ENCODE results near the gene KIF17. TPM values are rescaled to one million over a fixed set of nuclear protein-coding genes. Genes with fewer than 3 reads are reported as not detected.

The KIF17 gene
- total and polyA plus RNA-seq, 8 donors: 0.20 to 1.1 (median 0.69) TPM

GRCh38 chr1:20624709-20625108, 93.1 kb downstream of the KIF17 start:
- no peak for TF ChIP-seq CTCF (IDR thresholded peaks at IDR 0.05)
- FAIRE-seq (no peak), DNase-seq (no peak), ATAC-seq (no peak)
- Histone ChIP-seq H3K27ac (no peak overlapping the region), H3K36me3 (no peaks in the 10 kb centered on the region), H3K4me1 (no peaks in the 10 kb centered on the region), H3K4me3 (no peak overlapping the region), H3K9me3 (no peaks in the 10 kb centered on the region), H3K27me3 (no peaks in the 10 kb centered on the region)
- intact Hi-C loops (cut with DNase I): no loop called here
- 85 to 88% methylated on average over 1 of the region's 1 CpG for WGBS, 2 donors

GRCh38 chr1:20621012-20621411, 96.8 kb downstream of the KIF17 start:
- no peak overlapping the region for H3K4me3 ChIP-seq
- WGBS, 2 donors: 73 to 91% methylated on average over 6 of the region's 6 CpGs
- H3K27ac ChIP-seq: no peak overlapping the region
- H3K9me3 ChIP-seq: no peaks in the 10 kb centered on the region
- no peaks in the 10 kb centered on the region for H3K27me3 ChIP-seq
- no peak for DNase-seq
- no peak for ATAC-seq
- no peak for TF ChIP-seq CTCF (IDR thresholded peaks at IDR 0.05)
- intact Hi-C loops (cut with DNase I): no loop called here
- no peaks in the 10 kb centered on the region for H3K4me1 ChIP-seq
- no peak for FAIRE-seq
- H3K36me3 ChIP-seq: no peaks in the 10 kb centered on the region

DNA sequence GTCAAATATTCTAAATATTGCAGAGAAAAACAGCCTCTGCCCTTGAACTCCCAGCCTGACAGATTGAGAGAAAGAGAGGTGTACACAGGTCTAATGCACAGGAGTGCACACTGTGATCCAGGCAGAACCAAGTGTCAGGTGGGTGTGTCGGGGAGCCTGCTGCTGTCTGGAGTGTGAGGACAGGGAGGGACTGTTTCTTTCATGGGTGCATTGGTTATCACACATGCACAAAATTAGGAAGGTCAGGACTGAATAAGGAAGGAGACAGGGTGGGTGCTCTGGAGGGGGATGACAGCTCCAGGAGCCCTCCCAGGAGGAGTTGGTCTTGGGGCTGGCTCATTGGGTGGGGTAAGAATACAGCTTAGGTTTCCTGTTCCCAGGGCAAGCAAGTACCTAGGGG, 97.8 kb downstream of the KIF17 start:
- H3K4me1 ChIP-seq: no peaks in the 10 kb centered on the region
- ATAC-seq: no peak
- H3K9me3 ChIP-seq: no peaks in the 10 kb centered on the region
- 71 to 80% methylated on average over 1 of the region's 1 CpG for WGBS, 2 donors
- no peak for FAIRE-seq
- DNase-seq: no peak
- H3K27ac ChIP-seq: no peak overlapping the region
- H3K27me3 ChIP-seq: no peaks in the 10 kb centered on the region
- TF ChIP-seq CTCF (IDR thresholded peaks at IDR 0.05): no peak
- H3K4me3 ChIP-seq: no peak overlapping the region
- no peaks in the 10 kb centered on the region for H3K36me3 ChIP-seq
- intact Hi-C loops (cut with DNase I): no loop called here

GRCh38 chr1:20618550-20618949, 99.3 kb downstream of the KIF17 start:
- H3K27ac ChIP-seq: no peak overlapping the region
- DNase-seq (no peak), FAIRE-seq (no peak), ATAC-seq (no peak)
- intact Hi-C loops (cut with DNase I): no loop called here
- TF ChIP-seq CTCF (IDR thresholded peaks at IDR 0.05): no peak
- H3K4me3 ChIP-seq: no peak overlapping the region
- 46 to 56% methylated on average over 4 of the region's 4 CpGs for WGBS, 2 donors
- no peaks in the 10 kb centered on the region for H3K4me1 ChIP-seq
- H3K9me3 ChIP-seq: no peaks in the 10 kb centered on the region
- H3K27me3 ChIP-seq: no peaks in the 10 kb centered on the region
- H3K36me3 ChIP-seq: no peaks in the 10 kb centered on the region

GRCh38 chr1:20616847-20617487, 100.8 kb downstream of the KIF17 start:
- Histone ChIP-seq H3K27me3 (no peaks in the 10 kb centered on the region), H3K27ac (no peak overlapping the region), H3K4me3 (no peak overlapping the region)

More at GRCh38 chr1:20616847-20617487, 100.8 kb downstream of the KIF17 start:
- FAIRE-seq (no peak), ATAC-seq (no peak), DNase-seq (no peak)
- WGBS, 2 donors: 61 to 66% methylated on average over 3 of the region's 3 CpGs
- Histone ChIP-seq H3K36me3 (no peaks in the 10 kb centered on the region), H3K9me3 (no peaks in the 10 kb centered on the region), H3K4me1 (no peaks in the 10 kb centered on the region)
- intact Hi-C loops (cut with DNase I): no loop called here
- no peak for TF ChIP-seq CTCF (IDR thresholded peaks at IDR 0.05)
